Mammary epithelial cell (primary cell): ENCODE data around the gene ZBTB20.

Experiments
- CTCF ChIP-seq, 2 donors: IDR thresholded peaks in 1 of 2; conservative IDR thresholded peaks in 1 of 2; 2 replicates each; pipeline ENCODE4 v1.5.1; 2011 to 2012; ENCODE audit warnings: inconsistent platforms in 2 of 2, low read length in 2 of 2, mild to moderate bottlenecking in 2 of 2, control low read depth in 1 of 2, low read depth in 1 of 2; ENCODE audit not compliant: insufficient read depth in 1 of 2; ENCODE audit errors: extremely low read depth in 1 of 2
- EZH2 ChIP-seq: IDR thresholded peaks from 2 replicates; pipeline ENCODE4 v1.6.1; 2012; ENCODE audit warnings: low read length, inconsistent platforms, borderline replicate concordance

GRCh38 chr3:114634635-114635034, 512.5 kb downstream of the ZBTB20 start:
- TF ChIP-seq CTCF (conservative IDR thresholded peaks at IDR 0.05 in 1 of 2, IDR thresholded peaks at IDR 0.05 in 1 of 2; ENCODE audit: extremely low read depth in 1 of 2, insufficient read depth in 1 of 2, low read depth in 1 of 2, low read length in 2 of 2) (no peak), EZH2 (no peak)
